Type B pancreatic cell (in vitro differentiated cells): ENCODE results near the gene APP. TPM values are rescaled to one million over a fixed set of nuclear protein-coding genes. Genes with fewer than 3 reads are reported as not detected.

Experiments used
- DNase-seq: peaks from one replicate; pipeline ENCODE4 v3.0.0; 2021; ENCODE audit warnings: mixed read lengths; ENCODE audit not compliant: unreplicated experiment; ENCODE audit errors: extremely low spot score
- H3K27ac Mint-ChIP-seq: 2 replicates; pipeline ENCODE4 v1.8.0; 2021; ENCODE audit warnings: mild to moderate bottlenecking, mixed read lengths
- H3K27me3 Mint-ChIP-seq: 2 replicates; pipeline ENCODE4 v1.8.0; 2021; ENCODE audit warnings: mixed read lengths
- H3K36me3 Mint-ChIP-seq: 2 replicates; pipeline ENCODE4 v1.8.0; 2021; ENCODE audit warnings: mixed read lengths
- H3K4me1 Mint-ChIP-seq: one replicate; pipeline ENCODE4 v1.8.0; 2021; ENCODE audit warnings: mixed read lengths; ENCODE audit not compliant: unreplicated experiment
- H3K4me3 Mint-ChIP-seq: 2 replicates; pipeline ENCODE4 v1.8.0; 2021; ENCODE audit warnings: mild to moderate bottlenecking, mixed read lengths
- H3K9me3 Mint-ChIP-seq: 2 replicates; pipeline ENCODE4 v1.8.0; 2021; ENCODE audit warnings: mixed read lengths
- total RNA-seq: library from RNA; stranded (reverse); gene quantifications from 2 replicates; pipeline ENCODE4 v1.2.1, GENCODE V29; 2021; ENCODE audit warnings: low replicate concordance
- TF ChIP-seq, protein P1 (sequence below): fragments of 200-600 bp; sonication (generic); conservative IDR thresholded peaks from 2 replicates; pipeline ENCODE4 v1.5.0; 2021; ENCODE audit warnings: antibody characterized with exemption, mild to moderate bottlenecking

The APP gene
- total RNA-seq, 1 donor from 2014 or later = 415 TPM

DNA sequence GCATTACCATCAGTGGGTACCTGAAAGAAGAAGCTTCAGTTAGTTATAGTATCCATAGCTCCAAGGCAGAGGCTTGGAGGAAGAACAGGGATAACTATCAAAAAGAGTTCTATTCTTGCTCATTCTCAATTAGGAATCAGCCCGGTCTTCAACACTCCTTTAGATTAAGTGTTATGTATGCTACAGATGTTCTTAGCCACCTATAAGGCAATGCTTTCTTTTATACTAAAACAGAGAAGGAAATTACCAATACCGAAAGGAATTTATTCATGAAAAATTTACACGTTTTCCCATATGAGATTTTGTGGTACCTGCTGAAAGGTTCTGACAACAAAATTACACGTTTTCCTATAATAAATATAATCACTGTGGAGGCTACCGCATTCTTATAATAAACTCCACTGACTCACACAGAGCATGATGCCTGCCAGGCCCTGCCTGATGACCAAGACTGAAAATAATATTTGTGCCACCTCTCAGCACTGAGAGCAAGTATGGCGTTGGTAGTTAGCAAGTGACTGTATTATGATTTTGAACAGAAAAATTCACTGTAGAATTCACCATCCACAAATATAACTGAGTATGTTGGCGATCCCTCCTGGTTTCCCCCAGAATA is 58.3 kb downstream of the APP start:
- Mint-ChIP-seq H3K4me1 (peaks cover 39% of the 10 kb centered on the region), H3K36me3 (peaks cover 34% of the 10 kb centered on the region), H3K9me3 (no peaks in the 10 kb centered on the region), H3K27ac (no peak overlapping the region), H3K27me3 (no peaks in the 10 kb centered on the region), H3K4me3 (no peak overlapping the region)
- TF ChIP-seq, protein P1, sequence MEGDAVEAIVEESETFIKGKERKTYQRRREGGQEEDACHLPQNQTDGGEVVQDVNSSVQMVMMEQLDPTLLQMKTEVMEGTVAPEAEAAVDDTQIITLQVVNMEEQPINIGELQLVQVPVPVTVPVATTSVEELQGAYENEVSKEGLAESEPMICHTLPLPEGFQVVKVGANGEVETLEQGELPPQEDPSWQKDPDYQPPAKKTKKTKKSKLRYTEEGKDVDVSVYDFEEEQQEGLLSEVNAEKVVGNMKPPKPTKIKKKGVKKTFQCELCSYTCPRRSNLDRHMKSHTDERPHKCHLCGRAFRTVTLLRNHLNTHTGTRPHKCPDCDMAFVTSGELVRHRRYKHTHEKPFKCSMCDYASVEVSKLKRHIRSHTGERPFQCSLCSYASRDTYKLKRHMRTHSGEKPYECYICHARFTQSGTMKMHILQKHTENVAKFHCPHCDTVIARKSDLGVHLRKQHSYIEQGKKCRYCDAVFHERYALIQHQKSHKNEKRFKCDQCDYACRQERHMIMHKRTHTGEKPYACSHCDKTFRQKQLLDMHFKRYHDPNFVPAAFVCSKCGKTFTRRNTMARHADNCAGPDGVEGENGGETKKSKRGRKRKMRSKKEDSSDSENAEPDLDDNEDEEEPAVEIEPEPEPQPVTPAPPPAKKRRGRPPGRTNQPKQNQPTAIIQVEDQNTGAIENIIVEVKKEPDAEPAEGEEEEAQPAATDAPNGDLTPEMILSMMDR = no peak
- no peak for DNase-seq

DNA sequence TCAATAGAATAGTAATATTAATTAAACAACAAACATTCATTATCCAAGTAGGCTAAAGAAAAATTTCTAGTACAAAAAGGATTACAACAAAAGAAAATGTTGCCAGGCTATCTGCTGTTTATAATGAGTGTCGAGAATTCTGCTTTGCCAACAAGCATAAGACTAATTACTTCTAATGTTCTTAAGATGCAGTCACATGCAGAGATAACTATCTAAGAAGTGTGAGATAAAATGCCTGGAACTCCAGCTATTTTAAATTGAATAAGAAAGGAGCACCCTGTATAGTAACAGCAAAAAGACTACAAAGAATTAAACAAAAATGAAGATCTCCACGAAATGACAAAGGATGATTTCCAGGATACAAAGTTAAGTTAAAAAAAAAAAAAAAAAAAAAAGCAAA is 59.9 kb downstream of the APP start:
- Mint-ChIP-seq H3K27me3 (no peaks in the 10 kb centered on the region), H3K4me1 (peaks cover 26% of the 10 kb centered on the region), H3K36me3 (peaks cover 45% of the 10 kb centered on the region), H3K4me3 (no peak overlapping the region), H3K27ac (no peak overlapping the region), H3K9me3 (no peaks in the 10 kb centered on the region)
- DNase-seq = no peak
- TF ChIP-seq, protein P1 = no peak

DNA sequence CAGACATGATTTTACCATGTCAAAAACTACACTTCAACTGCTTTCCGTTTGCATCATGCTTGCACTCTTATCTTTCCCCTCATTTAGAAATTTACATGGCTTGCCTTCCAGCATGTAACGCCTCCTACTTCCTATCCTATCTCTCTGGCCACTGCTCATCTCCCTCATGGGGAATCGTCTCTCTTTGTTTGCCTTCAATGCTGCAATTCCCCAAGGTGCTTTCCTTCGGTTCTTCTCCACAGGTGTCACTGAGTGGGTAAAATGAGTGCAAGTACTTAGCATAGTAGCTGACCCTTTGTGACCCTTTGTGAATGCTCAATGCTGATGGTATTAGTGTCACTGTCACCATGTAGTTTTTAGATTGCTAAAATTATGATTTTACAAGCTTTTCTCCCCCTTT is 63.1 kb downstream of the APP start:
- Mint-ChIP-seq H3K36me3 (peaks cover 49% of the 10 kb centered on the region), H3K4me3 (no peak overlapping the region), H3K27me3 (no peaks in the 10 kb centered on the region), H3K4me1 (no peaks in the 10 kb centered on the region), H3K9me3 (no peaks in the 10 kb centered on the region), H3K27ac (no peak overlapping the region)
- DNase-seq = no peak
- TF ChIP-seq, protein P1 = no peak

DNA sequence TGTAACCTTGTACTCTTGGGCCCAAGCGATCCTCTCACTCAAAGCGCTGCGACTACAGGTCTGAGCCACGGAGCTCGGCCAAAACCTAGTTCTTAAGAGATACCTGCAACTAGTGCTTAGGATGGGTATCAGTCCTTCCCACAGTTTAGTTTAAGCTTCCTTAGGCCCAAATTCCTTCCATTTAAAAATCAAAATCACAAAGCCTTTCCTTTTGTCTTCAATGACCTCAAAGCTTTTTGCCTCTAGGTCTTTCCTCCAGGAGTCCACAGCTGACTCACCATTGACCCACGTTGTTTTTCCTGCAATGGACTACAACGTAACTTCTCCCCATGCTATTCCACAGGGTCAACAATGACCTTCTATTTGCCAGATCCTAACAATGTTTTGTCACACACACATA is 64.0 kb downstream of the APP start:
- H3K4me3 Mint-ChIP-seq = no peak overlapping the region
- H3K36me3 Mint-ChIP-seq = peaks cover 50% of the 10 kb centered on the region
- TF ChIP-seq, protein P1 = no peak
- H3K4me1 Mint-ChIP-seq = no peaks in the 10 kb centered on the region
- no peaks in the 10 kb centered on the region for H3K9me3 Mint-ChIP-seq
- H3K27me3 Mint-ChIP-seq = no peaks in the 10 kb centered on the region
- no peak overlapping the region for H3K27ac Mint-ChIP-seq
- DNase-seq = no peak

DNA sequence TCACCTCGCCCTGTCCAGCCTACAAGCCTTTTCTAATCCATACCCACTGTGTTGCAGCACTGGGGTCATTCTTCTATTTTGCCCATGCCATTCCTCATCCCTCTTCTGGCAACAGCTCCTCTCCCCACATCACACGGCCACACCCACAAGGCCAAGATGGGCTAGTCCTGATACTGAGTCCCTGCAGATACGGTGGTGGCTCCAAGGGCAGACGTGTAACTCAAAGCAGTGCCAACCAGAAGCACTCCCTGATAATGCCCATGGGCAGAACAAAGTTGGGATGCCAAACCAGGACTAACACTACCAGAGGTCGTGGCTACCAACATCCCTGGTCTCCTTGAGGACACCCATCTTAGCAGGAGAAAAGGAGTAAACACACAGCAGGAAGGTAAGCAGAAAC is 64.8 kb downstream of the APP start:
- H3K27ac Mint-ChIP-seq = no peak overlapping the region
- TF ChIP-seq, protein P1 = no peak
- H3K4me1 Mint-ChIP-seq = peaks cover 1% of the 10 kb centered on the region
- no peaks in the 10 kb centered on the region for H3K27me3 Mint-ChIP-seq
- H3K9me3 Mint-ChIP-seq = no peaks in the 10 kb centered on the region
- no peak overlapping the region for H3K4me3 Mint-ChIP-seq
- H3K36me3 Mint-ChIP-seq = peaks cover 53% of the 10 kb centered on the region
- DNase-seq = no peak

DNA sequence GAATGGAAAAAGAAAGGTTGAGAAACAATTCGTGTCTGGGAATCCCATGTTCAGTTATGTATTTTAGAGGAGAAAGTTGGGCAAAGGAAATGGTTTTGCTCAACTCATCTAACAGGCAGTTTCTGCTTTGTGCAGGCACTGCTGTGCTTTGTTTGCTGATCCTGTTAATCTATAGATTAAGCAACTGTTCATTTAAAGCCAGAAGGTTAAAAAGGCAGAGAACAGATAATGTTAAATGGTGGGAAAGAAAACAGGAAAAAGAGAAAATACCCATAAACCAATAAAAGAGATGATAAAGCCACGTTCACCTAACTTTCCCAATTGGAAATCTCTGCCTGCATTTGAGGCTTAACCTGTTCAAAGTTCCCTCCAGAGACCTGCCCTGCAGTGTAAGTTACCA is 70.0 kb downstream of the APP start:
- no peak for DNase-seq
- H3K4me3 Mint-ChIP-seq = no peak overlapping the region
- TF ChIP-seq, protein P1 = no peak
- H3K27ac Mint-ChIP-seq = no peak overlapping the region
- H3K27me3 Mint-ChIP-seq = no peaks in the 10 kb centered on the region
- peaks cover 28% of the 10 kb centered on the region for H3K36me3 Mint-ChIP-seq
- no peaks in the 10 kb centered on the region for H3K9me3 Mint-ChIP-seq
- peaks cover 37% of the 10 kb centered on the region for H3K4me1 Mint-ChIP-seq
